Neural cell (in vitro differentiated cells): ENCODE data around the gene RPL15.

Experiments used
- EP300 ChIP-seq: fragments of 450-650 bp; conservative IDR thresholded peaks from 2 replicates; pipeline ENCODE4 v1.6.1; 2014; ENCODE audit warnings: antibody characterized with exemption, mild to moderate bottlenecking, moderate library complexity; ENCODE audit not compliant: poor library complexity, severe bottlenecking
- POLR2AphosphoS5 ChIP-seq: IDR thresholded peaks from 2 replicates; pipeline ENCODE4 v1.6.1; 2012
- TF ChIP-seq, protein P1 (sequence below): fragments of 450-650 bp; IDR thresholded peaks from 2 replicates; pipeline ENCODE4 v1.5.1; 2014; ENCODE audit warnings: antibody characterized with exemption, mild to moderate bottlenecking, moderate library complexity; ENCODE audit not compliant: poor library complexity, severe bottlenecking

DNA sequence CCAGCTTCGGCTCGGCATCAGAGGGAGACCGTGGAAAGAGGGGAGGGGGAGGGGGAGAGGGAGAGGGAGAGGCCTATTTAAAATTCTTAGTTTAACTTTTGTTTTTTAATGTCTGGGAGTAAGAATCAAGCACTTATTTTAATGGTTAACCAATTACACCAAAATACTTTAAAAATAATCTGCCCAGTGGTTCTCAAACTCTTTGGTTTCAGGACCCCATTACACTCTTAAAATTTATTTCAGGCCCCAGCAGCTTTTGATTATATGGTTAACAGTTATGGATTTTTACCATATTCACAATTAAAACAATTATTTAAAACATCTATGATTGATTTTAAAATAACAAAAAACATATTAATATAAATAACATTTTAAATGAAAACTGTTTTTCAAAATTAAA is 44.6 kb upstream of the RPL15 start:
- no peak for TF ChIP-seq POLR2AphosphoS5
- TF ChIP-seq, protein P1, sequence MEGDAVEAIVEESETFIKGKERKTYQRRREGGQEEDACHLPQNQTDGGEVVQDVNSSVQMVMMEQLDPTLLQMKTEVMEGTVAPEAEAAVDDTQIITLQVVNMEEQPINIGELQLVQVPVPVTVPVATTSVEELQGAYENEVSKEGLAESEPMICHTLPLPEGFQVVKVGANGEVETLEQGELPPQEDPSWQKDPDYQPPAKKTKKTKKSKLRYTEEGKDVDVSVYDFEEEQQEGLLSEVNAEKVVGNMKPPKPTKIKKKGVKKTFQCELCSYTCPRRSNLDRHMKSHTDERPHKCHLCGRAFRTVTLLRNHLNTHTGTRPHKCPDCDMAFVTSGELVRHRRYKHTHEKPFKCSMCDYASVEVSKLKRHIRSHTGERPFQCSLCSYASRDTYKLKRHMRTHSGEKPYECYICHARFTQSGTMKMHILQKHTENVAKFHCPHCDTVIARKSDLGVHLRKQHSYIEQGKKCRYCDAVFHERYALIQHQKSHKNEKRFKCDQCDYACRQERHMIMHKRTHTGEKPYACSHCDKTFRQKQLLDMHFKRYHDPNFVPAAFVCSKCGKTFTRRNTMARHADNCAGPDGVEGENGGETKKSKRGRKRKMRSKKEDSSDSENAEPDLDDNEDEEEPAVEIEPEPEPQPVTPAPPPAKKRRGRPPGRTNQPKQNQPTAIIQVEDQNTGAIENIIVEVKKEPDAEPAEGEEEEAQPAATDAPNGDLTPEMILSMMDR = no peak
- no peak for TF ChIP-seq EP300
